A549 (cell line): Measurements from ENCODE around the gene LPCAT1. TPM values are rescaled to one million over a fixed set of nuclear protein-coding genes. Genes with fewer than 3 reads are reported as not detected.

Experiments used
- ATAC-seq, 2 experiments: fragments of 200-7000 bp in 1 of 2; fragments of >200 bp in 1 of 2; cut with Nextera tagmentation in 1 of 2; cut with Tn5 transposase in 1 of 2; 3 replicates each; pipeline versions ENCODE4 v1.8.0 to v1.9.1; 2018 to 2020; ENCODE audit warnings: mild to moderate bottlenecking in 1 of 2, moderate library complexity in 1 of 2
- CTCF ChIA-PET: fragments of 300-600 bp; sonication (Branson Sonifier 250); formaldehyde crosslinking; extraction: SDS; loops from one replicate; lab custom pipeline; 2021; ENCODE audit warnings: antibody characterized with exemption, inconsistent platforms; lab: Yijun Ruan, JAX
- POLR2A ChIA-PET: fragments of 350-600 bp; formaldehyde crosslinking; extraction: SDS; loops from one replicate; lab custom pipeline; 2021; ENCODE audit warnings: antibody characterized with exemption, inconsistent platforms; lab: Yijun Ruan, JAX
- DNase-seq, 2 experiments: peaks; one replicate each; pipeline versions ENCODE4 v3.0.0 to v3.0.0-alpha.2; 2011 to 2016; ENCODE audit warnings: low read depth in 1 of 2, low spot score in 1 of 2
- FAIRE-seq: peaks from 2 replicates; lab custom pipeline; 2011; peaks lifted over from hg19 to GRCh38; lab: Jason Lieb, UNC
- H3K27ac ChIP-seq, 2 experiments: fragments of >200 bp; sonication (Bioruptor Twin); formaldehyde crosslinking; 3 replicates each; pipeline ENCODE4 v1.5.1; 2016 to 2017
- H3K4me1 ChIP-seq: fragments of >200 bp; sonication (Bioruptor Twin); formaldehyde crosslinking; 3 replicates; pipeline ENCODE4 v1.6.1; 2016
- H3K4me2 ChIP-seq: fragments of >200 bp; sonication (Bioruptor Twin); formaldehyde crosslinking; 3 replicates; pipeline ENCODE4 v1.6.1; 2016
- H3K4me3 ChIP-seq: fragments of >200 bp; sonication (Bioruptor Twin); formaldehyde crosslinking; 3 replicates; pipeline ENCODE4 v1.5.1; 2016
- H3K9me3 ChIP-seq: fragments of >200 bp; sonication (Bioruptor Twin); formaldehyde crosslinking; 3 replicates; pipeline ENCODE4 v1.6.1; 2016
- BCL3 ChIP-seq: fragments of >200 bp; sonication (Bioruptor Twin); formaldehyde crosslinking; IDR thresholded peaks from 3 replicates; pipeline ENCODE4 v1.6.1; 2016
- BHLHE40 ChIP-seq: IDR thresholded peaks from 2 replicates; pipeline ENCODE4 v1.6.1; 2012; ENCODE audit warnings: low read depth, low read length, inconsistent platforms
- CHD2 ChIP-seq: fragments of 150-350 bp; IDR thresholded peaks from 2 replicates; pipeline ENCODE4 v1.6.1; 2014; ENCODE audit warnings: low read length; ENCODE audit not compliant: partially characterized antibody
- CTCF ChIP-seq: fragments of >200 bp; sonication (Bioruptor Twin); formaldehyde crosslinking; IDR thresholded peaks from 3 replicates; pipeline ENCODE4 v1.5.1; 2016
- ESRRA ChIP-seq: fragments of 150-350 bp; IDR thresholded peaks from 2 replicates; pipeline ENCODE4 v1.6.1; 2014; ENCODE audit warnings: mild to moderate bottlenecking, low read length, borderline replicate concordance
- FOSB ChIP-seq: fragments of 250-450 bp; sonication (Bioruptor Pico); IDR thresholded peaks from 2 replicates; pipeline ENCODE4 v1.5.0; 2020; ENCODE audit warnings: mild to moderate bottlenecking, moderate library complexity
- FOSL2 ChIP-seq, 2 experiments: fragments of 450-650 bp in 1 of 2; fragments of >200 bp in 1 of 2; sonication (Bioruptor Twin) in 1 of 2; formaldehyde crosslinking; IDR thresholded peaks; 2 replicates each; pipeline versions ENCODE4 v1.5.0 to v1.6.1; 2016 to 2020; ENCODE audit warnings: mild to moderate bottlenecking in 1 of 2, moderate library complexity in 1 of 2
- GATA3 ChIP-seq: IDR thresholded peaks from 2 replicates; pipeline ENCODE4 v1.6.1; 2012; ENCODE audit warnings: borderline replicate concordance
- HOXB5 ChIP-seq: fragments of 250-450 bp; sonication (Bioruptor Pico); IDR thresholded peaks from 2 replicates; pipeline ENCODE4 v1.5.0; 2020; ENCODE audit warnings: mild to moderate bottlenecking, moderate library complexity
- JUN ChIP-seq, 2 experiments: fragments of >200 bp; sonication (Bioruptor Twin); formaldehyde crosslinking; IDR thresholded peaks; 2 replicates in 1 of 2; 3 replicates in 1 of 2; pipeline ENCODE4 v1.6.1; 2016 to 2017
- JUNB ChIP-seq: fragments of >200 bp; sonication (Bioruptor Twin); formaldehyde crosslinking; IDR thresholded peaks from 2 replicates; pipeline ENCODE4 v1.6.1; 2016
- KDM1A ChIP-seq: fragments of 200-600 bp; sonication (generic); IDR thresholded peaks from 2 replicates; pipeline ENCODE4 v1.6.1; 2016; ENCODE audit warnings: low read depth, mild to moderate bottlenecking
- MAFK ChIP-seq: fragments of 450-650 bp; IDR thresholded peaks from 2 replicates; pipeline ENCODE4 v1.6.1; 2014; ENCODE audit not compliant: partially characterized antibody
- REST ChIP-seq: fragments of 200-600 bp; sonication (generic); IDR thresholded peaks from 2 replicates; pipeline ENCODE4 v1.6.1; 2016; ENCODE audit warnings: antibody characterized with exemption, mild to moderate bottlenecking, moderate library complexity
- ZC3H11A ChIP-seq: fragments of 450-650 bp; IDR thresholded peaks from 2 replicates; pipeline ENCODE4 v1.6.1; 2014; ENCODE audit warnings: antibody characterized with exemption, mild to moderate bottlenecking
- ZFP36 ChIP-seq: fragments of 450-650 bp; IDR thresholded peaks from 2 replicates; pipeline ENCODE4 v1.6.1; 2014; ENCODE audit warnings: borderline replicate concordance; ENCODE audit not compliant: partially characterized antibody
- ZNF302 ChIP-seq: fragments of 250-450 bp; sonication (Bioruptor Pico); IDR thresholded peaks from 2 replicates; pipeline ENCODE4 v1.9.0; 2021; ENCODE audit warnings: inconsistent platforms, mild to moderate bottlenecking, moderate library complexity
- ZSCAN20 ChIP-seq: fragments of 250-450 bp; sonication (Bioruptor Pico); IDR thresholded peaks from 2 replicates; pipeline ENCODE4 v1.8.0; 2022; ENCODE audit warnings: mild to moderate bottlenecking, moderate library complexity
- WGBS: methylation state at CpG from one replicate; pipeline ENCODE4 v1.1.6; 2017; ENCODE audit errors: missing lambda C conversion rate; 5-methylcytosine and 5-hydroxymethylcytosine counted together
- polyA plus RNA-seq, 4 experiments: library from polyadenylated mRNA; depleted of rRNA in 3 of 4; stranded (reverse); fragments of >200 nt; fragmentation: RNase III in 1 of 4; extraction: RNeasy Plus Mini Kit Qiagen cat#74134 plus additional on column Dnase treatment in 1 of 4; gene quantifications; 2 replicates in 3 of 4; 3 replicates in 1 of 4; pipeline ENCODE4 v1.2.3, GENCODE V29; 2011 to 2017

LPCAT1 gene
- polyA plus RNA-seq, 2 of the 4 experiments (the other 2 are of a cell fraction): 22.9 to 74.9 TPM

GRCh38 chr5:1438871-1439270 is 84.9 kb downstream of the LPCAT1 start:
- no peak for TF ChIP-seq FOSL2 (IDR thresholded peaks at IDR 0.05)
- no peak for TF ChIP-seq FOSL2 (CRISPR knock-in tag; IDR thresholded peaks at IDR 0.05)
- no peak for TF ChIP-seq CHD2
- TF ChIP-seq JUN (IDR thresholded peaks at IDR 0.05): no peak
- no peak for TF ChIP-seq ZC3H11A
- TF ChIP-seq GATA3: no peak
- TF ChIP-seq ESRRA: no peak
- no peak for TF ChIP-seq ZFP36
- DNase-seq (no peak), ATAC-seq (no peak), FAIRE-seq (no peak)
- Histone ChIP-seq H3K27ac (no peak overlapping the region), H3K4me3 (no peak overlapping the region), H3K9me3 (no peaks in the 10 kb centered on the region), H3K4me1 (peaks cover 6% of the 10 kb centered on the region; the same call in 1 of the 3 replicates), H3K4me2 (no peak overlapping the region)
- CTCF ChIA-PET: interaction anchor here (1.4 kb wide), 1 partner anchor 230 kb away, joined by 4 read pairs; no protein-coding TSS in a partner anchor
- POLR2A ChIA-PET: no interaction called here
- WGBS: 74% methylated on average over 12 of the region's 21 CpGs

- TF ChIP-seq JUN (IDR thresholded peaks at IDR 0.05): no peak
- TF ChIP-seq BHLHE40: no peak
- no peak for TF ChIP-seq MAFK
- no peak for TF ChIP-seq GATA3
- TF ChIP-seq ZC3H11A: no peak
- no peak for TF ChIP-seq KDM1A
- TF ChIP-seq JUNB: no peak
- TF ChIP-seq CTCF: no peak
- no peak for TF ChIP-seq ZNF302 (CRISPR knock-in tag)
- TF ChIP-seq BCL3: no peak
- no peak for TF ChIP-seq FOSB
- no peak for TF ChIP-seq ZSCAN20 (CRISPR knock-in tag)
- TF ChIP-seq FOSL2 (IDR thresholded peaks at IDR 0.05): no peak
- TF ChIP-seq FOSL2 (CRISPR knock-in tag; IDR thresholded peaks at IDR 0.05): no peak
- TF ChIP-seq HOXB5 (CRISPR knock-in tag): no peak
- no peak for TF ChIP-seq REST
- Histone ChIP-seq H3K4me3 (no peak overlapping the region), H3K4me1 (peaks cover 6% of the 10 kb centered on the region; the same call in 1 of the 3 replicates), H3K9me3 (no peaks in the 10 kb centered on the region; the same call in 2 of the 3 replicates), H3K4me2 (no peak overlapping the region), H3K27ac (no peak overlapping the region)
- WGBS: 66% methylated on average over 25 of the region's 25 CpGs
- ChIA-PET POLR2A (no interaction called here), CTCF (interaction anchor here (0.8 to 1.4 kb wide), 4 partner anchors 16 to 229 kb away, joined by 3 to 4 read pairs (median 4); no protein-coding TSS in a partner anchor)
- no peak for DNase-seq
- no peak for FAIRE-seq
- ATAC-seq: no peak
Observed at GRCh38 chr5:1437876-1438559, 85.7 kb downstream of the LPCAT1 start.
